T-cell (primary cell): ENCODE measurements around the gene PTEN. TPM values are rescaled to one million over a fixed set of nuclear protein-coding genes. Genes with fewer than 3 reads are reported as not detected.

Experiments
- ATAC-seq, 4 experiments: fragments of 200-7000 bp in 3 of 4; fragments of 150-1000 bp in 1 of 4; cut with Tn5 transposase; replicated peaks in 1 of 4; 1 replicate in 3 of 4; 2 replicates in 1 of 4; pipeline ENCODE4 v1.10.0; 2021; ENCODE audit warnings: moderate library complexity in 3 of 4, mild to moderate bottlenecking in 2 of 4, moderate number of reproducible peaks in 1 of 4
- CTCF ChIA-PET, 2 donors: fragments of 300-600 bp; sonication (Branson Sonifier 250); formaldehyde crosslinking; loops; one replicate each; lab custom pipeline; 2022; ENCODE audit warnings: antibody characterized with exemption in 2 of 2; lab: Charles Lee
- POLR2A ChIA-PET, 2 donors: fragments of 300-600 bp; sonication (Branson Sonifier 250); formaldehyde crosslinking; loops; one replicate each; lab custom pipeline; 2022; ENCODE audit warnings: antibody characterized with exemption in 2 of 2; lab: Charles Lee
- DNase-seq, 35 experiments: peaks; one replicate each; pipeline versions ENCODE4 v3.0.0 to v3.0.0-alpha.2; 2013 to 2023
- H3K27ac ChIP-seq: one replicate; pipeline ENCODE4 v1.5.1; 2013; ENCODE audit warnings: low read length
- H3K27me3 ChIP-seq, 2 experiments: replicated peaks in 1 of 2; 1 replicate in 1 of 2; 2 replicates in 1 of 2; pipeline versions ENCODE4 v1.6.1 to v1.7.0; 2013; ENCODE audit warnings: low read length in 1 of 2, mixed read lengths in 1 of 2; ENCODE audit not compliant: control insufficient read depth in 2 of 2, insufficient read depth in 2 of 2; ENCODE audit errors: extremely low read depth in 1 of 2
- H3K36me3 ChIP-seq, 2 donors: 1 replicate in 1 of 2; 2 replicates in 1 of 2; pipeline versions ENCODE4 v1.6.1 to v1.7.0; 2013; ENCODE audit warnings: low read length in 1 of 2; ENCODE audit not compliant: control insufficient read depth in 2 of 2, insufficient read depth in 1 of 2; ENCODE audit errors: extremely low read depth in 1 of 2
- H3K4me1 ChIP-seq, 2 experiments: 1 replicate in 1 of 2; 2 replicates in 1 of 2; pipeline versions ENCODE4 v1.6.1 to v1.7.0; 2013; ENCODE audit warnings: low read length in 2 of 2, mixed read lengths in 1 of 2; ENCODE audit not compliant: insufficient read depth in 2 of 2, control insufficient read depth in 1 of 2; ENCODE audit errors: extremely low read depth in 1 of 2
- H3K4me3 ChIP-seq, 2 donors: 1 replicate in 1 of 2; 2 replicates in 1 of 2; pipeline versions ENCODE4 v1.5.1 to v1.7.0; 2013; ENCODE audit warnings: mild to moderate bottlenecking in 2 of 2, low read length in 1 of 2, moderate library complexity in 1 of 2; ENCODE audit not compliant: control insufficient read depth in 1 of 2; ENCODE audit errors: extremely low read depth in 1 of 2
- H3K9me3 ChIP-seq: 2 replicates; pipeline ENCODE4 v1.7.0; 2013
- H3K27ac Mint-ChIP-seq, 2 donors: one replicate each; pipeline ENCODE4 v1.8.0; 2020 to 2021; ENCODE audit warnings: mild to moderate bottlenecking in 2 of 2, mixed read lengths in 2 of 2
- H3K27me3 Mint-ChIP-seq, 2 donors: one replicate each; pipeline ENCODE4 v1.8.0; 2021 to 2022; ENCODE audit warnings: mixed read lengths in 2 of 2
- H3K36me3 Mint-ChIP-seq: one replicate; pipeline ENCODE4 v1.8.0; 2021; ENCODE audit warnings: mixed read lengths
- H3K4me1 Mint-ChIP-seq, 3 donors: one replicate each; pipeline ENCODE4 v1.8.0; 2020 to 2022; ENCODE audit warnings: mixed read lengths in 3 of 3, mild to moderate bottlenecking in 1 of 3
- H3K4me3 Mint-ChIP-seq, 3 donors: one replicate each; pipeline ENCODE4 v1.8.0; 2020 to 2022; ENCODE audit warnings: mild to moderate bottlenecking in 3 of 3, mixed read lengths in 3 of 3, moderate library complexity in 3 of 3
- H3K9me3 Mint-ChIP-seq, 3 donors: one replicate each; pipeline ENCODE4 v1.8.0; 2020 to 2022; ENCODE audit warnings: mixed read lengths in 3 of 3
- WGBS: methylation state at CpG from one replicate; pipeline ENCODE4 v1.1.5; 2013; ENCODE audit warnings: missing lambda C conversion rate; ENCODE audit not compliant: insufficient coverage; 5-methylcytosine and 5-hydroxymethylcytosine counted together
- total RNA-seq, 35 experiments: library from RNA in 6 of 35; stranded (reverse) in 6 of 35; fragments of 120-200 nt in 1 of 35; gene quantifications; one replicate each; pipeline versions ENCODE4 v1.2.1 to v1.2.4 and lab custom pipeline; 2013 to 2026

The PTEN gene
- total RNA-seq, 5 donors from 2014 or later (not counting 1 experiment from before 2014, with no cell fraction given), result 59.9 to 98.7 (median 66.9) TPM

DNA sequence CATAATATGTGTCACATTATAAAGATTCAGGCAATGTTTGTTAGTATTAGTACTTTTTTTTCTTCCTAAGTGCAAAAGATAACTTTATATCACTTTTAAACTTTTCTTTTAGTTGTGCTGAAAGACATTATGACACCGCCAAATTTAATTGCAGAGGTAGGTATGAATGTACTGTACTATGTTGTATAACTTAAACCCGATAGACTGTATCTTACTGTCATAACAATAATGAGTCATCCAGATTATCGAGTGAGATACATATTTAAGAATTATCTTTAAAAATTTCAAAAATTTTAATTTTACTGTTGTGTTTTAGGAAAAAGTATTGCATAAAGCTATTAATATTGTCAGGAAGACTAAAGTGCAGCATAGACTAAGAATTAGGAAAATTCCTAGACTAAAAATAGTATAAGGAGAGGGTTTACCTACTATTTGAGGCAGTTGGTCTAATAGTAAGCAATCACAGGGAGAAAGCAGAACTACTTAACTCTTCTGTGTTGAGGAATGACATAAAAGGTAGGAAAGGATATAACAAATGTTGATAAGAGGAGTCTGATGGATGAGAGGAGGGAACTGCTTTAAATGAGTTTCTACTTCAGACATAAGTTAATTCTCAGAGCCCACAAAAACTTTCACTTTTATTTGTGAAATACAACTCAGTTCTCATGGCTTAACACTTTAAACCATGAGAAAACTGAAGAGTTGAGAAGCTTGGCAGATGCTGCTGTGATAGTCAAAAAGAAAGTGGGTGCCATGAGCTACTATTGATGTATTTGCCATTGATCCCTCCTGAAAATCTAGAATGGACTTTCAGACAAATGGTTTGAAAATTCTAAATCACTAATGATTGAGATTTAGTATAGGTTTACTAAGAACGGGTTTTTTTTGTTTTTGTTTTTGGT is 67.8 kb downstream of the PTEN start:
- ChIA-PET POLR2A (interaction anchor here (0.7 kb wide), 2 partner anchors 11 to 63 kb away, joined by 3 read pairs; no protein-coding TSS in a partner anchor), CTCF (interaction anchor here in 1 of 2 donors (0.7 kb wide), 1 partner anchor 69 kb away, joined by 3 read pairs; no protein-coding TSS in a partner anchor)
- ATAC-seq (no peak), DNase-seq (peak in 1 of 35 experiments; percentile 8)
- WGBS, result no CpG with 5 or more reads among the region's 4 CpGs
- Histone ChIP-seq H3K4me1 (peaks cover 0 to 29% of the 10 kb centered on the region in 2 experiments), H3K4me3 (no peak overlapping the region), H3K9me3 (no peaks in the 10 kb centered on the region), H3K27ac (no peak overlapping the region), H3K36me3 (peaks cover 0 to 19% of the 10 kb centered on the region in 2 donors), H3K27me3 (no peaks in the 10 kb centered on the region)
- Mint-ChIP-seq H3K27me3 (no peaks in the 10 kb centered on the region), H3K27ac (peak overlapping the region in 1 of 2 donors; percentile 60), H3K9me3 (no peaks in the 10 kb centered on the region), H3K4me1 (peaks cover 65 to 70% (median 65%) of the 10 kb centered on the region in 3 donors), H3K36me3 (peaks cover 51% of the 10 kb centered on the region), H3K4me3 (no peak overlapping the region)

DNA sequence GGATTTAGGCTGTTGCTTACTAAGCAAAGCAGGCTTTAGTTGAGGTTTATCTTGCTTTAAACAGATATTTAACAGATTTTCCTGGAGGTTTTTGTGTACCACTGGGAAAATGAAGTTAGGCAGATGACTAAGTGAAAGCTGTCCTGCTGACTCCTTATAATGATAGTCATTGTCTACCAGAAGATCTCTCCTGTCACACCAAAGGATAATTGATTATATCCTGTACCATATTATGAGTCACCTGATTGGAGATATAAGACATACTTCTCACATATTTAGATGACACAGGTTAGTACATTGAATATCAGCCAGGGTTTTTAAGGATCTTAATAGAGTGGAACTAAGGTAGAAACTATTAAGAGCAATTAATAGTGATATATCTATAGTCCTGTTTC is 68.4 kb downstream of the PTEN start:
- ATAC-seq, result no peak
- H3K4me1 ChIP-seq, result peaks cover 0 to 24% of the 10 kb centered on the region in 2 experiments
- ChIA-PET POLR2A (no interaction called here), CTCF (interaction anchor here in 1 of 2 donors (0.7 kb wide), 1 partner anchor 69 kb away, joined by 3 read pairs; no protein-coding TSS in a partner anchor)
- H3K36me3 Mint-ChIP-seq, result peaks cover 53% of the 10 kb centered on the region
- no peak overlapping the region for H3K4me3 Mint-ChIP-seq
- no peak overlapping the region for H3K27ac ChIP-seq
- H3K9me3 Mint-ChIP-seq, result no peaks in the 10 kb centered on the region
- peak overlapping the region in 1 of 2 donors; percentile 60 for H3K27ac Mint-ChIP-seq
- H3K36me3 ChIP-seq, result peaks cover 0 to 19% of the 10 kb centered on the region in 2 donors
- peaks cover 65 to 69% (median 65%) of the 10 kb centered on the region in 3 donors for H3K4me1 Mint-ChIP-seq
- H3K27me3 ChIP-seq, result no peaks in the 10 kb centered on the region
- H3K9me3 ChIP-seq, result no peaks in the 10 kb centered on the region
- no peaks in the 10 kb centered on the region for H3K27me3 Mint-ChIP-seq
- no peak overlapping the region for H3K4me3 ChIP-seq
- no peak for DNase-seq

DNA sequence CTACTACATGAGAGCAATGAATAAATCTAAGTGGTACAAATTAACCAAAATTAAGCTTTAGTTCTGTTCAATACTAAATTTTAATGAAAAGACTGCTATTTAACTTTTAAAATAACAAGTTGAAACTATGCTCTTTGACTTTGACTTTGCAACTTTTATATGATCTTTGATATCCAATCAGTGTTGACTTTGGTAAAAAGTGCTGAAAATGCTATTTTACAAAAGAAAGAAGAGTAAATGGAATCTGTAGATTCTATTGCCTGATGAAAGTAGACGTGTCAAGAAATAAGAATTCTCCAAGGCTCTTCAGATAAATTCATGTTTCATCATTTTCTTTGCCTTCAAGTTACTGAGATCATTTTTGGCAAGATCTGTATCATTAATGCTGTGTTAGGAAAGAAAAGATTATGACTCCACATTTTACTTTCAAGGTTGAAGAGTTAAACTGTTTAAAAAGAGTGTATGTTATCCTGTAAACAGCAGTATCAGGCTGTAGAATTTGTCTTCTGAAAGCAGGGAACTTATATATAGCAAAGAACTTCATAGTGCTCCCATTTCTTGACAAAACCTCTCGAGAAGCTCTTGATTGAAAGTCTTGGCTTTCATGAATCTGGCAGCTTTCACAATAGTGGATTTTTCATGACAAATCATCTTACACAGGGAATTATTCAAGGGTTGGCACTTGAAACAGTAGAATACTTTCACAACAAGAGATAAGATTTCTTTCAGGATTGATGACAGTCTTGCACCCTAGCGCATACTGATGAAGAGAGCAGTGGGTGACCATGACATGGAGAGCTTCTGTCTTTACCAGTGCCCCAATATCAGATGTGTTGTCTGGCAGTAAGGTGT is 72.1 kb downstream of the PTEN start:
- Mint-ChIP-seq H3K9me3 (no peaks in the 10 kb centered on the region), H3K27me3 (no peaks in the 10 kb centered on the region), H3K36me3 (peaks cover 46% of the 10 kb centered on the region), H3K27ac (peak overlapping the region in 1 of 2 donors; percentile 19), H3K4me3 (no peak overlapping the region), H3K4me1 (peaks cover 42 to 50% (median 47%) of the 10 kb centered on the region in 3 donors)
- DNase-seq, result no peak
- ATAC-seq, result no peak
- H3K36me3 ChIP-seq, result peaks cover 3 to 19% of the 10 kb centered on the region in 2 donors
- H3K9me3 ChIP-seq, result no peaks in the 10 kb centered on the region
- ChIA-PET POLR2A (no interaction called here), CTCF (interaction anchor here in 1 of 2 donors (1.2 kb wide), 1 partner anchor 14 kb away, joined by 3 read pairs; no protein-coding TSS in a partner anchor)
- no peak overlapping the region for H3K4me3 ChIP-seq
- no peaks in the 10 kb centered on the region for H3K4me1 ChIP-seq
- H3K27ac ChIP-seq, result no peak overlapping the region
- H3K27me3 ChIP-seq, result no peaks in the 10 kb centered on the region
- WGBS, result no CpG with 5 or more reads among the region's 3 CpGs

DNA sequence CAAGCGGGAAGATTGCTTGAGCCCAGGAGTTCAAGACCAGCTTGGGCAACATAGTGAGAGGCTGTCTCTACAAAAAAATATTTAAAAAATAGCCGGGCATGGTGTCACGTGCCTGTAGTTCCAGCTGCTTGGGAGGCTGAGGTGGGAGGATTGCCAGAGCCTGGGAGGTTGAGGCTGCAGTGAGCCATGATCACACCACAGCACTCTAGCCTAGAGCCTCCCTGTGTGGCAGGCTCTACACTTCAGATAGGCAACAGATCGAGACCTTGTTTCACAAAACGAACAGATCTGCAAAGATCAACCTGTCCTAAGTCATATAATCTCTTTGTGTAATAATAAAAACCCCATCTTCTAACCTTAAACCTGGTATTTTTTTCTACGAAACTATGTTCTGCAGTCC is 76.8 kb downstream of the PTEN start:
- ATAC-seq (no peak), DNase-seq (no peak)
- Mint-ChIP-seq H3K4me3 (no peak overlapping the region), H3K36me3 (peaks cover 45% of the 10 kb centered on the region), H3K4me1 (peaks cover 41 to 53% (median 50%) of the 10 kb centered on the region in 3 donors), H3K27ac (no peak overlapping the region), H3K27me3 (no peaks in the 10 kb centered on the region), H3K9me3 (no peaks in the 10 kb centered on the region)
- Histone ChIP-seq H3K9me3 (no peaks in the 10 kb centered on the region), H3K36me3 (peaks cover 3 to 15% of the 10 kb centered on the region in 2 donors), H3K4me3 (no peak overlapping the region), H3K4me1 (no peaks in the 10 kb centered on the region), H3K27me3 (no peaks in the 10 kb centered on the region), H3K27ac (no peak overlapping the region)
- WGBS, result 100% methylated on average over 3 of the region's 6 CpGs
- CTCF ChIA-PET, result interaction anchor here in 1 of 2 donors (1.5 kb wide), 1 partner anchor 11 kb away, joined by 3 read pairs; no protein-coding TSS in a partner anchor
- POLR2A ChIA-PET, result interaction anchor here in 1 of 2 donors (0.7 kb wide), 1 partner anchor 52 kb away, joined by 3 read pairs; no protein-coding TSS in a partner anchor

DNA sequence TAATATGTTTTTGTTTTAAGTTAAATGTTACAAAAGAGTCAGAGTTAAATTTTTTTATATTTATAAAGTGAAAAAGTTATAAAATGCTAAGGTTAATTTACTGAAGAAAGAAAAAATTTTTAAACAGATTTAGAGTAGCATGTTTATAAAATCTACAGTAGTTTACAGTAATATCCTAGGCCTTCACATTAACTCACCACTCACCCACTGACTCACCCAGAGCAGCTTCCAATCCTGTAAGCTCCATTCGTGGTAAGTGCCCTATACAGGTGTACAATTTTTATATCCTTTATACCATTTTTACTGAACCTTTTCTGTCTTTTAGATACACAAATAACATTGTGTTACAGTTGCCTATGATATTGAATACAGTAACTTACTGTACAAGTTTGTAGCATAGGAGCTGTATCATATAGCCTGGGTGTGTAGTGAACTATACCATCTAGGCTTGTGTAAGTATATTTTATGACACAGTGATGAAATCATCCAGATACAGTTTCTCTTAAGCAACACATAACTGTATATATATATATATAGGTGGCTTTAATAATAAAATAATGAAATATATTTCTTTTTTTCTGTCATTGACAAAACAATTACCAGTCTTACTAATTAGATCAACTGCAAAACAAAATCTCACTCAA is 79.6 kb downstream of the PTEN start:
- no peak overlapping the region for H3K27ac ChIP-seq
- Mint-ChIP-seq H3K4me1 (peaks cover 22 to 36% (median 26%) of the 10 kb centered on the region in 3 donors), H3K36me3 (peaks cover 40% of the 10 kb centered on the region), H3K9me3 (no peaks in the 10 kb centered on the region), H3K27ac (no peak overlapping the region), H3K4me3 (no peak overlapping the region), H3K27me3 (no peaks in the 10 kb centered on the region)
- CTCF ChIA-PET, result no interaction called here
- DNase-seq, result no peak
- POLR2A ChIA-PET, result interaction anchor here in 1 of 2 donors (0.6 kb wide), 1 partner anchor 448 kb away, joined by 6 read pairs; no protein-coding TSS in a partner anchor
- no peak for ATAC-seq
- peaks cover 3 to 8% of the 10 kb centered on the region in 2 donors for H3K36me3 ChIP-seq
- no CpG with 5 or more reads among the region's 1 CpG for WGBS
- no peaks in the 10 kb centered on the region for H3K27me3 ChIP-seq
- no peak overlapping the region for H3K4me3 ChIP-seq
- H3K4me1 ChIP-seq, result no peaks in the 10 kb centered on the region
- no peaks in the 10 kb centered on the region for H3K9me3 ChIP-seq
